Right lobe of liver (tissue), 6 donors: ENCODE data around the gene KANSL1L. TPM values are rescaled to one million over a fixed set of nuclear protein-coding genes. Genes with fewer than 3 reads are reported as not detected.

Source experiments
- ATAC-seq, 4 donors: fragments of 200-7000 bp; cut with Tn5 transposase; one replicate each; pipeline ENCODE4 v1.9.1; 2020; ENCODE audit warnings: mild to moderate bottlenecking in 4 of 4, moderate library complexity in 4 of 4
- DNase-seq, 3 donors: peaks; one replicate each; pipeline ENCODE4 v3.0.0-alpha.2; 2020
- H3K27ac ChIP-seq, 3 donors: fragments of 200-600 bp; one replicate each; pipeline ENCODE4 v1.8.0; 2022
- H3K27me3 ChIP-seq, 2 donors: fragments of 200-600 bp; one replicate each; pipeline ENCODE4 v1.8.0; 2022
- H3K36me3 ChIP-seq, 4 donors: fragments of 200-600 bp; sonication (generic) in 1 of 4; one replicate each; pipeline versions ENCODE4 v1.5.1 to v1.8.0; 2017 to 2022; ENCODE audit warnings: control low read depth in 1 of 4
- H3K4me1 ChIP-seq, 4 donors: fragments of 200-600 bp; sonication (generic) in 1 of 4; one replicate each; pipeline versions ENCODE4 v1.5.1 to v1.8.0; 2017 to 2022; ENCODE audit warnings: control low read depth in 1 of 4
- H3K4me3 ChIP-seq, 3 donors: fragments of 200-600 bp; one replicate each; pipeline ENCODE4 v1.8.0; 2022
- H3K9me3 ChIP-seq, 4 donors: fragments of 200-600 bp; sonication (generic) in 1 of 4; one replicate each; pipeline versions ENCODE4 v1.5.1 to v1.8.0; 2017 to 2022; ENCODE audit warnings: control low read depth in 1 of 4
- CTCF ChIP-seq, 4 donors: fragments of 200-600 bp in 3 of 4; fragments of 450-650 bp in 1 of 4; IDR thresholded peaks; one replicate each; pipeline versions ENCODE4 v1.5.1 to v1.8.0; 2016 to 2022; ENCODE audit warnings: antibody characterized with exemption in 4 of 4, mild to moderate bottlenecking in 2 of 4
- POLR2A ChIP-seq: fragments of 450-650 bp; IDR thresholded peaks from one replicate; pipeline ENCODE4 v1.6.1; 2017; ENCODE audit warnings: antibody characterized with exemption, mild to moderate bottlenecking
- WGBS: methylation state at CpG from one replicate; pipeline ENCODE4 v1.1.6; 2018; ENCODE audit warnings: low coverage, low lambda C conversion rate; ENCODE audit not compliant: insufficient coverage; ENCODE audit errors: missing lambda C conversion rate; 5-methylcytosine and 5-hydroxymethylcytosine counted together
- intact Hi-C, 2 donors: fragments of 100-400 bp; cut with DNase I; formaldehyde crosslinking; loops; one replicate each; pipeline versions ENCODE4 v1.11.2 to v1.14.1; 2022
- total RNA-seq, 6 experiments: library from RNA; depleted of rRNA in 2 of 6; stranded (reverse); fragments of >200 nt in 2 of 6; fragmentation: NEBNext Ultra II Directional in 3 of 6; extraction: Animal tissue kit (Norgen Biotek cat#: 25700) in 3 of 6; gene quantifications; one replicate each; pipeline versions ENCODE4 v1.1.0 to v1.2.4, GENCODE V29; 2016 to 2023
- donor health status: DM: no; HTN: yes; CAD: no.
- donor health status: DM: no; HTN: no; CAD: no.
- donor health status: DM: no; HTN: no; CAD: no.
- donor health status: DM: no; HTN: yes; CAD: no.
- donor health status: DM: no; HTN: yes; CAD: no.

Gene KANSL1L
- total RNA-seq, 6 experiments from 2014 or later = 7.1 to 19.1 (median 11.1) TPM

GRCh38 chr2:210007895-210008294 lies 163.3 kb downstream of the KANSL1L start:
- TF ChIP-seq POLR2A (no peak), CTCF (IDR thresholded peaks at IDR 0.05) (no peak)
- intact Hi-C loops = no loop called here
- Histone ChIP-seq H3K9me3 (no peaks in the 10 kb centered on the region), H3K4me3 (no peak overlapping the region), H3K36me3 (no peaks in the 10 kb centered on the region), H3K4me1 (peaks cover 0 to 17% (median 1%) of the 10 kb centered on the region in 4 donors), H3K27ac (no peak overlapping the region), H3K27me3 (no peaks in the 10 kb centered on the region)
- ATAC-seq (peak in 3 of 4 donors; percentile 34 to 64 (median 39)), DNase-seq (no peak)
- WGBS = 85% methylated on average over 2 of the region's 2 CpGs

- WGBS = 57% methylated on average over 2 of the region's 2 CpGs
- H3K4me1 ChIP-seq = peaks cover 0 to 22% (median 1%) of the 10 kb centered on the region in 4 donors
- intact Hi-C loops = no loop called here
Measured at GRCh38 chr2:210004881-210005280, 166.3 kb downstream of the KANSL1L start.

GRCh38 chr2:210003359-210003758 lies 167.8 kb downstream of the KANSL1L start:
- WGBS = 23% methylated on average over 2 of the region's 2 CpGs
- H3K27ac ChIP-seq = peak overlapping the region in 1 of 3 donors; percentile 35
- TF ChIP-seq CTCF (IDR thresholded peaks at IDR 0.05) = no peak
- no peak for TF ChIP-seq POLR2A
- ATAC-seq = no peak
- no peak for DNase-seq
- peak overlapping the region; percentile 87 to 96 (median 90) for H3K4me3 ChIP-seq
- intact Hi-C loops = no loop called here
- peaks cover 0 to 22% (median 1%) of the 10 kb centered on the region in 4 donors for H3K4me1 ChIP-seq
- no peaks in the 10 kb centered on the region for H3K27me3 ChIP-seq
- no peaks in the 10 kb centered on the region for H3K9me3 ChIP-seq
- no peaks in the 10 kb centered on the region for H3K36me3 ChIP-seq

More at GRCh38 chr2:210004881-210005280, 166.3 kb downstream of the KANSL1L start:
- H3K4me3 ChIP-seq = no peak overlapping the region
- no peaks in the 10 kb centered on the region for H3K9me3 ChIP-seq
- H3K27ac ChIP-seq = no peak overlapping the region
- TF ChIP-seq POLR2A (no peak), CTCF (IDR thresholded peaks at IDR 0.05) (no peak)
- no peaks in the 10 kb centered on the region for H3K27me3 ChIP-seq
- no peaks in the 10 kb centered on the region for H3K36me3 ChIP-seq
- DNase-seq (no peak), ATAC-seq (no peak)

- peak in 1 of 4 donors; percentile 3 for TF ChIP-seq CTCF (IDR thresholded peaks at IDR 0.05)
- peak; percentile 43 for TF ChIP-seq POLR2A
- intact Hi-C loops = no loop called here
- Histone ChIP-seq H3K4me1 (peaks cover 0 to 22% (median 1%) of the 10 kb centered on the region in 4 donors), H3K27ac (peak within 1 kb of the TSS; percentile 35 to 66 (median 44)), H3K9me3 (no peaks in the 10 kb centered on the region), H3K27me3 (no peaks in the 10 kb centered on the region), H3K4me3 (peak within 1 kb of the TSS; percentile 87 to 96 (median 90)), H3K36me3 (no peaks in the 10 kb centered on the region)
- DNase-seq = peak; percentile 97 to 98 (median 97)
- peak; percentile 100 for ATAC-seq
- 0% methylated on average over 7 of the region's 58 CpGs for WGBS
Measured at GRCh38 chr2:210002158-210003157, 168.8 kb downstream of the KANSL1L start, which contains the start of gene RPE. Gene RPE (plus strand): TSS chr2:210002638. CDS start chr2:210002662, 24 bp downstream.
